ENCODE results near the gene GABRD.

Gene GABRD

DNA sequence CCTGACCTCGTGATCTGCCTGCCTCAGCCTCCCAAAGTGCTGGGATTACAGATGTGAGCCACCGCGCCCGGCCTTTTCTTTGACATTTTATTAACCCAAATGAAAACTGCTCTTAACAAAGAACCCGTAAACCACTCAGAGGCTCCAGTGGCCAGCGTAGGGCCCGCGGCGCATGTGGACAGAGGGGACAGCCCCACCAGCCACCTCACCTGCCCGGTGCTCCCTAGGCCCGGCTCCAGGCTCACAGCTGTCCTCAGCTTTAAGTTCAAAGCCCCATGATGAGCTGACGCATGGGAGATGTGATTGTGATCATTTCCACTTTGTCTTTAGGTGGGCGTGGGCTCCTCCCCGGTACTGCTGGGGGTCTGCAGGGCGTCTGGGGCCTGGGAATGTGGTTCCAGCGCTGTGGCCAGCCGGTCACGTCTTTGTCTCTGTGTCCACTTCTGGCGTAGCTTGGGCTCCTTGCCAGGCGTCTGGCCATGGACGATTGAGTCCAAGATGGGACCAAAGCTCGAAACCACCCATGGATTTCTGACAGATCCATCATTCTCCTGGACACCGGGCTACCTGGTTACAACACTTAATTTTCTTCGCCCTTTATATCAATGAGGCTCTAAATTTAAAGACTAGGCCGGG, 37.9 kb downstream of the GABRD start:
- H3K27me3 ChIP-seq (ENCODE audit: low read depth, low read length) = no peaks in the 10 kb centered on the region
- no peak overlapping the region for H3K4me2 ChIP-seq (ENCODE audit: low read length)
- no peaks in the 10 kb centered on the region for H4K20me1 ChIP-seq (ENCODE audit: insufficient read depth, low read length)
- H3K36me3 ChIP-seq (replicated peaks; ENCODE audit: low read depth, low read length) = no peaks in the 10 kb centered on the region
- H3K4me1 ChIP-seq (ENCODE audit: low read length) = no peaks in the 10 kb centered on the region
- no peak overlapping the region for H3K9ac ChIP-seq (ENCODE audit: low read length)
- H3K27ac ChIP-seq (ENCODE audit: low read length) = no peak overlapping the region
- TF ChIP-seq, protein P1, sequence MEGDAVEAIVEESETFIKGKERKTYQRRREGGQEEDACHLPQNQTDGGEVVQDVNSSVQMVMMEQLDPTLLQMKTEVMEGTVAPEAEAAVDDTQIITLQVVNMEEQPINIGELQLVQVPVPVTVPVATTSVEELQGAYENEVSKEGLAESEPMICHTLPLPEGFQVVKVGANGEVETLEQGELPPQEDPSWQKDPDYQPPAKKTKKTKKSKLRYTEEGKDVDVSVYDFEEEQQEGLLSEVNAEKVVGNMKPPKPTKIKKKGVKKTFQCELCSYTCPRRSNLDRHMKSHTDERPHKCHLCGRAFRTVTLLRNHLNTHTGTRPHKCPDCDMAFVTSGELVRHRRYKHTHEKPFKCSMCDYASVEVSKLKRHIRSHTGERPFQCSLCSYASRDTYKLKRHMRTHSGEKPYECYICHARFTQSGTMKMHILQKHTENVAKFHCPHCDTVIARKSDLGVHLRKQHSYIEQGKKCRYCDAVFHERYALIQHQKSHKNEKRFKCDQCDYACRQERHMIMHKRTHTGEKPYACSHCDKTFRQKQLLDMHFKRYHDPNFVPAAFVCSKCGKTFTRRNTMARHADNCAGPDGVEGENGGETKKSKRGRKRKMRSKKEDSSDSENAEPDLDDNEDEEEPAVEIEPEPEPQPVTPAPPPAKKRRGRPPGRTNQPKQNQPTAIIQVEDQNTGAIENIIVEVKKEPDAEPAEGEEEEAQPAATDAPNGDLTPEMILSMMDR (IDR thresholded peaks at IDR 0.05; ENCODE audit: low read depth, low read length) = no peak
- no peak for TF ChIP-seq EZH2phosphoT487 (IDR thresholded peaks at IDR 0.05; ENCODE audit: low read depth)
- no peaks in the 10 kb centered on the region for H3K9me3 ChIP-seq (ENCODE audit: insufficient read depth, low read length)
- no peaks in the 10 kb centered on the region for H3K79me2 ChIP-seq (ENCODE audit: low read length)
- H2AFZ ChIP-seq (ENCODE audit: low read depth, low read length) = no peak overlapping the region
- no peak overlapping the region for H3K4me3 ChIP-seq (ENCODE audit: low read length)

GRCh38 chr1:2059290-2059953, 40.3 kb downstream of the GABRD start:
- H3K9ac ChIP-seq (ENCODE audit: low read length) = no peak overlapping the region
- H3K4me2 ChIP-seq (ENCODE audit: low read length) = no peak overlapping the region
- no peak overlapping the region for H3K4me3 ChIP-seq (ENCODE audit: low read length)
- H3K27ac ChIP-seq (ENCODE audit: low read length) = no peak overlapping the region
- H3K27me3 ChIP-seq (ENCODE audit: low read depth, low read length) = no peaks in the 10 kb centered on the region
- no peaks in the 10 kb centered on the region for H4K20me1 ChIP-seq (ENCODE audit: insufficient read depth, low read length)
- no peak for TF ChIP-seq EZH2phosphoT487 (IDR thresholded peaks at IDR 0.05; ENCODE audit: low read depth)
- TF ChIP-seq, protein P1 (IDR thresholded peaks at IDR 0.05; ENCODE audit: low read depth, low read length) = no peak
- H2AFZ ChIP-seq (ENCODE audit: low read depth, low read length) = no peak overlapping the region
- no peaks in the 10 kb centered on the region for H3K36me3 ChIP-seq (replicated peaks; ENCODE audit: low read depth, low read length)
- H3K79me2 ChIP-seq (ENCODE audit: low read length) = no peaks in the 10 kb centered on the region
- H3K4me1 ChIP-seq (ENCODE audit: low read length) = no peaks in the 10 kb centered on the region
- H3K9me3 ChIP-seq (ENCODE audit: insufficient read depth, low read length) = no peaks in the 10 kb centered on the region

DNA sequence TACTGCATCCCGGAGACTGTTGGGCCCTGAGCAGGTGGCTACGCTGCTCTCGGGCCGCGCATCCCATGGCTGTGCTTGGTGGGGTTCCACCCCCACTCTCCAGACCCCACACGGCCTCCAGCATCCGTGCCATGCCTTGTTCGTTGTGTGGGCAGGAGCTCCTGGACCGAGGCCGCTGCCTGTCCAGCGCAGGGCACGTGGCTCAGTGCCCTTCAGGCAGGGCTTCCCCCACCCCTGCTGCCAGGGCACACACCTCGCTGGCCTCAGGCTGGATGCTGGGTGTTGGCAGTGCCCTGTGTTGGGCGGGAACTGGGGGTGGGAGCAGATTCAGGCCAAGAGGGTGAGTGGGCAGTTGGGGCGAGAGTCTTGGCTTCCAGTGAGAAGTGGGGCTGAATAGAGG, 40.9 kb downstream of the GABRD start:
- Histone ChIP-seq H3K4me2 (ENCODE audit: low read length) (no peak overlapping the region), H4K20me1 (ENCODE audit: insufficient read depth, low read length) (no peaks in the 10 kb centered on the region), H3K27ac (ENCODE audit: low read length) (no peak overlapping the region), H3K9ac (ENCODE audit: low read length) (no peak overlapping the region), H3K79me2 (ENCODE audit: low read length) (no peaks in the 10 kb centered on the region), H3K36me3 (replicated peaks; ENCODE audit: low read depth, low read length) (no peaks in the 10 kb centered on the region), H3K4me1 (ENCODE audit: low read length) (no peaks in the 10 kb centered on the region), H3K4me3 (ENCODE audit: low read length) (no peak overlapping the region), H3K27me3 (ENCODE audit: low read depth, low read length) (no peaks in the 10 kb centered on the region), H2AFZ (ENCODE audit: low read depth, low read length) (no peak overlapping the region), H3K9me3 (ENCODE audit: insufficient read depth, low read length) (no peaks in the 10 kb centered on the region)
- TF ChIP-seq, protein P1 (IDR thresholded peaks at IDR 0.05; ENCODE audit: low read depth, low read length) = no peak
- TF ChIP-seq EZH2phosphoT487 (IDR thresholded peaks at IDR 0.05; ENCODE audit: low read depth) = no peak

- Histone ChIP-seq H3K27ac (ENCODE audit: low read length) (no peak overlapping the region), H3K9me3 (ENCODE audit: insufficient read depth, low read length) (no peaks in the 10 kb centered on the region), H3K79me2 (ENCODE audit: low read length) (no peaks in the 10 kb centered on the region), H3K4me2 (ENCODE audit: low read length) (no peak overlapping the region), H3K9ac (ENCODE audit: low read length) (no peak overlapping the region), H4K20me1 (ENCODE audit: insufficient read depth, low read length) (no peaks in the 10 kb centered on the region), H2AFZ (ENCODE audit: low read depth, low read length) (no peak overlapping the region), H3K4me1 (ENCODE audit: low read length) (no peaks in the 10 kb centered on the region), H3K4me3 (ENCODE audit: low read length) (no peak overlapping the region), H3K27me3 (ENCODE audit: low read depth, low read length) (no peaks in the 10 kb centered on the region), H3K36me3 (replicated peaks; ENCODE audit: low read depth, low read length) (no peaks in the 10 kb centered on the region)
- TF ChIP-seq EZH2phosphoT487 (IDR thresholded peaks at IDR 0.05; ENCODE audit: low read depth) = no peak
- TF ChIP-seq, protein P1 (IDR thresholded peaks at IDR 0.05; ENCODE audit: low read depth, low read length) = no peak
These were observed 41.4 kb downstream of the GABRD start for GRCh38 chr1:2060535-2060934.
